Measurements from ENCODE around the gene FAM163A. TPM values are rescaled to one million over a fixed set of nuclear protein-coding genes. Genes with fewer than 3 reads are reported as not detected.

FAM163A gene
- total RNA-seq, 1 experiment from 2014 or later, result 0.46 TPM

- H3T11ph ChIP-seq (ENCODE audit: low read length), result no peak overlapping the region
- H3K27me3 ChIP-seq (ENCODE audit: insufficient read depth, low read length), result no peaks in the 10 kb centered on the region
- Mint-ChIP-seq H3K4me1 (no peaks in the 10 kb centered on the region), H3K27ac (no peak overlapping the region), H3K9me3 (peaks cover 43 to 45% of the 10 kb centered on the region in 2 experiments), H3K4me3 (no peak overlapping the region), H3K36me3 (ENCODE audit: insufficient read depth in 1 of 3, low read depth in 3 of 3) (peaks cover 7 to 21% (median 8%) of the 10 kb centered on the region in 3 experiments; a peak in 5 of 7 replicates), H3K27me3 (ENCODE audit: low read depth) (no peaks in the 10 kb centered on the region)
- no peak overlapping the region for H3K27ac ChIP-seq (ENCODE audit: insufficient read length, low read depth, low read length)
- no peak for DNase-seq
- H2BK20ac ChIP-seq (ENCODE audit: low read depth, low read length, poor library complexity, severe bottlenecking), result no peak overlapping the region
- no peak overlapping the region for H2AK5ac ChIP-seq (ENCODE audit: insufficient read length, low read length)
- TF ChIP-seq CTCF (conservative IDR thresholded peaks at IDR 0.05), result no peak
- H2BK15ac ChIP-seq (ENCODE audit: low read depth, low read length), result no peak overlapping the region
- H3K9me3 ChIP-seq (ENCODE audit: control insufficient read depth, low read depth, low read length), result no peaks in the 10 kb centered on the region
- H4K8ac ChIP-seq (replicated peaks; ENCODE audit: insufficient read length, low read depth, low read length), result no peak overlapping the region
- H3K79me2 ChIP-seq (ENCODE audit: insufficient read depth, low read length), result no peaks in the 10 kb centered on the region
- no peak overlapping the region for H3K18ac ChIP-seq (ENCODE audit: insufficient read length, low read depth, low read length)
- no peak overlapping the region for H3K9ac ChIP-seq (ENCODE audit: extremely low read depth, insufficient read length, low read length)
- H3K79me1 ChIP-seq (ENCODE audit: insufficient read depth, low read depth, low read length, poor library complexity, severe bottlenecking), result no peaks in the 10 kb centered on the region
- H2BK120ac ChIP-seq (ENCODE audit: low read depth, low read length, poor library complexity, severe bottlenecking), result no peak overlapping the region
- no peak overlapping the region for H3K56ac ChIP-seq (ENCODE audit: insufficient read length, low read depth, low read length)
- H2AFZ ChIP-seq (ENCODE audit: low read length), result no peak overlapping the region
- H4K91ac ChIP-seq (ENCODE audit: insufficient read length, low read depth, low read length), result no peak overlapping the region
- no peak overlapping the region for H3K23ac ChIP-seq (ENCODE audit: insufficient read length, low read depth, low read length)
- H3K4me1 ChIP-seq (ENCODE audit: insufficient read depth, low read length), result no peaks in the 10 kb centered on the region
- H3K4me2 ChIP-seq (ENCODE audit: insufficient read depth, insufficient read length, low read length), result no peak overlapping the region
- H4K5ac ChIP-seq (ENCODE audit: insufficient read length, low read depth, low read length), result no peak overlapping the region
- no peak overlapping the region for H2BK12ac ChIP-seq (ENCODE audit: insufficient read length, low read depth, low read length)
- no peak overlapping the region for H2BK5ac ChIP-seq (ENCODE audit: insufficient read length, low read length)
- no peak overlapping the region for H3K4ac ChIP-seq (ENCODE audit: low read depth, low read length)
- no peaks in the 10 kb centered on the region for H4K20me1 ChIP-seq (ENCODE audit: control insufficient read depth, insufficient read depth, insufficient read length)
- H3K23me2 ChIP-seq (ENCODE audit: insufficient read length, low read depth, low read length, poor library complexity, severe bottlenecking), result no peaks in the 10 kb centered on the region
- no CpG with 5 or more reads among the region's 1 CpG for WGBS (ENCODE audit: extremely low coverage, insufficient read length, low lambda C conversion rate)
- H3K14ac ChIP-seq (ENCODE audit: insufficient read depth, low read length), result no peak overlapping the region
These were observed 28.9 kb upstream of the FAM163A start for GRCh38 chr1:179714159-179714558.

All from H9 (cell line).